ENCODE measurements around the gene KCTD12.

KCTD12 gene

GRCh38 chr13:76887076-76887563, 915 bp upstream of the KCTD12 start:
- DNase-seq: no peak

- DNase-seq: no peak
These were observed 257 bp downstream of the KCTD12 start for GRCh38 chr13:76886005-76886291.

GRCh38 chr13:76885203-76886004, 801 bp downstream of the KCTD12 start:
- peak; percentile 79 to 91 (median 88) for DNase-seq

GRCh38 chr13:76884907-76885202, 1.4 kb downstream of the KCTD12 start:
- DNase-seq: no peak

GRCh38 chr13:76884186-76884906, 1.9 kb downstream of the KCTD12 start:
- peak; percentile 72 to 88 (median 84) for DNase-seq

- peak in 3 of 4 experiments; percentile 18 to 44 (median 41) for DNase-seq
These were observed 3.0 kb downstream of the KCTD12 start for GRCh38 chr13:76883236-76883635.

- DNase-seq: peak; percentile 84 to 94 (median 89)
These were observed 3.8 kb downstream of the KCTD12 start for GRCh38 chr13:76882431-76882830.

GRCh38 chr13:76879883-76880270, 6.3 kb downstream of the KCTD12 start:
- DNase-seq: peak in 1 of 4 experiments; percentile 56

GRCh38 chr13:76879203-76879882, 6.9 kb downstream of the KCTD12 start:
- DNase-seq: peak; percentile 91 to 98 (median 94)

GRCh38 chr13:76878043-76878442, 8.2 kb downstream of the KCTD12 start:
- DNase-seq: peak in 2 of 4 experiments; percentile 8 to 17

GRCh38 chr13:76875271-76875815, 10.9 kb downstream of the KCTD12 start:
- no peak for DNase-seq

GRCh38 chr13:76874479-76874878, 11.7 kb downstream of the KCTD12 start:
- DNase-seq: peak; percentile 28 to 74 (median 62)

GRCh38 chr13:76873445-76873844, 12.8 kb downstream of the KCTD12 start:
- DNase-seq: peak in 2 of 4 experiments; percentile 60 to 73

GRCh38 chr13:76872675-76873074, 13.5 kb downstream of the KCTD12 start:
- DNase-seq: peak in 1 of 4 experiments; percentile 20

- peak in 1 of 4 experiments; percentile 27 for DNase-seq
These were observed 14.8 kb downstream of the KCTD12 start for GRCh38 chr13:76871432-76871831.

- no peak for DNase-seq
These were observed 17.8 kb downstream of the KCTD12 start for GRCh38 chr13:76868371-76868770.

GRCh38 chr13:76865996-76866503, 20.2 kb downstream of the KCTD12 start:
- no peak for DNase-seq

- no peak for DNase-seq
These were observed 21.1 kb downstream of the KCTD12 start for GRCh38 chr13:76865109-76865508.

GRCh38 chr13:76864259-76864658, 21.9 kb downstream of the KCTD12 start:
- peak in 1 of 4 experiments; percentile 22 for DNase-seq

- DNase-seq: no peak
These were observed 23.2 kb downstream of the KCTD12 start for GRCh38 chr13:76863022-76863421.

- DNase-seq: no peak
These were observed 24.3 kb downstream of the KCTD12 start for GRCh38 chr13:76861859-76862258.

GRCh38 chr13:76860706-76861105, 25.5 kb downstream of the KCTD12 start:
- DNase-seq: no peak

GRCh38 chr13:76854894-76855293, 31.3 kb downstream of the KCTD12 start:
- no peak for DNase-seq

All from suppressor macrophage (primary cell).